ENCODE data around the gene IPO9.

The IPO9 gene

GRCh38 chr1:201841265-201841912, 12.4 kb downstream of the IPO9 start:
- no peaks in the 10 kb centered on the region for H3K27me3 ChIP-seq (ENCODE audit: insufficient read depth, low read length)
- H3K9me2 ChIP-seq (ENCODE audit: low read depth, low read length): no peaks in the 10 kb centered on the region
- H4K20me1 ChIP-seq (ENCODE audit: insufficient read depth, low read length): 0 out of 2 replicates have a peak, but pooled peaks cover 2% of the 10 kb centered on the region
- H3K9ac ChIP-seq (ENCODE audit: low read length): no peak overlapping the region
- TF ChIP-seq, protein P1, sequence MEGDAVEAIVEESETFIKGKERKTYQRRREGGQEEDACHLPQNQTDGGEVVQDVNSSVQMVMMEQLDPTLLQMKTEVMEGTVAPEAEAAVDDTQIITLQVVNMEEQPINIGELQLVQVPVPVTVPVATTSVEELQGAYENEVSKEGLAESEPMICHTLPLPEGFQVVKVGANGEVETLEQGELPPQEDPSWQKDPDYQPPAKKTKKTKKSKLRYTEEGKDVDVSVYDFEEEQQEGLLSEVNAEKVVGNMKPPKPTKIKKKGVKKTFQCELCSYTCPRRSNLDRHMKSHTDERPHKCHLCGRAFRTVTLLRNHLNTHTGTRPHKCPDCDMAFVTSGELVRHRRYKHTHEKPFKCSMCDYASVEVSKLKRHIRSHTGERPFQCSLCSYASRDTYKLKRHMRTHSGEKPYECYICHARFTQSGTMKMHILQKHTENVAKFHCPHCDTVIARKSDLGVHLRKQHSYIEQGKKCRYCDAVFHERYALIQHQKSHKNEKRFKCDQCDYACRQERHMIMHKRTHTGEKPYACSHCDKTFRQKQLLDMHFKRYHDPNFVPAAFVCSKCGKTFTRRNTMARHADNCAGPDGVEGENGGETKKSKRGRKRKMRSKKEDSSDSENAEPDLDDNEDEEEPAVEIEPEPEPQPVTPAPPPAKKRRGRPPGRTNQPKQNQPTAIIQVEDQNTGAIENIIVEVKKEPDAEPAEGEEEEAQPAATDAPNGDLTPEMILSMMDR (IDR thresholded peaks at IDR 0.05; ENCODE audit: low read length): no peak
- no peak for TF ChIP-seq EZH2 (IDR thresholded peaks at IDR 0.05; ENCODE audit: borderline replicate concordance, low read length)
- H2AFZ ChIP-seq (ENCODE audit: low read length): no peak overlapping the region
- H3K4me1 ChIP-seq (ENCODE audit: insufficient read depth, low read length, severe bottlenecking): peaks cover 11% of the 10 kb centered on the region
- H3K4me3 ChIP-seq (ENCODE audit: low read depth, low read length, poor library complexity, severe bottlenecking): no peak overlapping the region
- peaks cover 3% of the 10 kb centered on the region for H3F3A ChIP-seq (ENCODE audit: insufficient read depth, low read length)
- H3K9me3 ChIP-seq (ENCODE audit: low read length): no peaks in the 10 kb centered on the region
- H3K4me2 ChIP-seq (ENCODE audit: low read length): no peak overlapping the region
- H3K79me2 ChIP-seq (ENCODE audit: insufficient read depth, low read length): peaks cover 98% of the 10 kb centered on the region
- H3K27ac ChIP-seq (ENCODE audit: low read depth, low read length, poor library complexity, severe bottlenecking): no peak overlapping the region
- H3K36me3 ChIP-seq (ENCODE audit: insufficient read depth, low read length): peaks cover 36% of the 10 kb centered on the region

- TF ChIP-seq, protein P1 (IDR thresholded peaks at IDR 0.05; ENCODE audit: low read length): no peak
- TF ChIP-seq EZH2 (IDR thresholded peaks at IDR 0.05; ENCODE audit: borderline replicate concordance, low read length): no peak
- H3K27ac ChIP-seq (ENCODE audit: low read depth, low read length, poor library complexity, severe bottlenecking): no peak overlapping the region
- H3K36me3 ChIP-seq (ENCODE audit: insufficient read depth, low read length): peaks cover 33% of the 10 kb centered on the region
- no peak overlapping the region for H3K9ac ChIP-seq (ENCODE audit: low read length)
- no peaks in the 10 kb centered on the region for H3K9me2 ChIP-seq (ENCODE audit: low read depth, low read length)
- no peaks in the 10 kb centered on the region for H3K9me3 ChIP-seq (ENCODE audit: low read length)
- no peak overlapping the region for H2AFZ ChIP-seq (ENCODE audit: low read length)
- no peaks in the 10 kb centered on the region for H3K4me1 ChIP-seq (ENCODE audit: insufficient read depth, low read length, severe bottlenecking)
- 0 out of 2 replicates have a peak, but pooled peaks cover 2% of the 10 kb centered on the region for H4K20me1 ChIP-seq (ENCODE audit: insufficient read depth, low read length)
- peaks cover 3% of the 10 kb centered on the region for H3F3A ChIP-seq (ENCODE audit: insufficient read depth, low read length)
- peaks cover 86% of the 10 kb centered on the region for H3K79me2 ChIP-seq (ENCODE audit: insufficient read depth, low read length)
- no peak overlapping the region for H3K4me2 ChIP-seq (ENCODE audit: low read length)
- no peak overlapping the region for H3K4me3 ChIP-seq (ENCODE audit: low read depth, low read length, poor library complexity, severe bottlenecking)
- H3K27me3 ChIP-seq (ENCODE audit: insufficient read depth, low read length): no peaks in the 10 kb centered on the region
Measured at GRCh38 chr1:201842472-201843027, 13.6 kb downstream of the IPO9 start.

DNA sequence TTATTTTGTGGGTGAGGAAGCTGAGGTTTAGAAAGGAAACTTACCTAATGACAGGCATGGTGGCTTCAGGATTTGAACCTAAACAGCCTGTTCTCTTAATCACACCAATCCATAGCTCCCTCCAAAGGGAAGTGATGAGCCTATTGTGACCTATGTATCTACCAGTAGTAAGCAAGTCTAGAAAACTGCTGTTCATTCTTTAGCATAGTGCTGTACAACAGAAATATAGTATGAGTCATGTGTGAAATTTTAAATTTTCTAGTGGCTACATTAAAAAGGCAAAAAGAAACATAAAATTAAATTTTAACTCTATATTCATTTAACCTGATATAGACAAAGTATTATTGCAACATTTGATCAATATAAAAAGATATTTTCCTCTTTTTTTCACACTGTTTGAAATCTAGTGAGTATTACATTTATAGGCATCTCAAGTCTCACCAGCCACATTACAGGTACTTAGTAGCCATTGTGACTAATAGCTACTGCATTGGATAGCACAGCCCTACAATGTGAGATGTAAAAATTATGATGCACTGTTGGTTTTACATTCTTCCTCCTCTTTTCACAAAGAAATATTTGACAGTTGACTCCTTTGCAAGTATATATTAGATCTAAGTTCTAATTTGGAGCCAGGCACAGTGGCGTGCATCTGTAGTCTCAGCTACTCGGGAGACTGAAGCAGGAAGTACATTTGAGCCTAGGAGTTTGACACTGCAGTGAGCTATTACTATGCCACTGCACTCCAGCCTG, 16.6 kb downstream of the IPO9 start:
- Histone ChIP-seq H2AFZ (ENCODE audit: low read length) (no peak overlapping the region), H3K9ac (ENCODE audit: low read length) (no peak overlapping the region), H3K36me3 (ENCODE audit: insufficient read depth, low read length) (peaks cover 50% of the 10 kb centered on the region), H3K4me1 (ENCODE audit: insufficient read depth, low read length, severe bottlenecking) (no peaks in the 10 kb centered on the region), H3K9me3 (ENCODE audit: low read length) (no peaks in the 10 kb centered on the region), H3K4me2 (ENCODE audit: low read length) (no peak overlapping the region), H3K27ac (ENCODE audit: low read depth, low read length, poor library complexity, severe bottlenecking) (no peak overlapping the region), H3F3A (ENCODE audit: insufficient read depth, low read length) (peaks cover 3% of the 10 kb centered on the region; the same call in 1 of the 2 replicates), H3K79me2 (ENCODE audit: insufficient read depth, low read length) (peaks cover 58% of the 10 kb centered on the region), H3K4me3 (ENCODE audit: low read depth, low read length, poor library complexity, severe bottlenecking) (no peak overlapping the region), H3K9me2 (ENCODE audit: low read depth, low read length) (no peaks in the 10 kb centered on the region), H4K20me1 (ENCODE audit: insufficient read depth, low read length) (0 out of 2 replicates have a peak, but pooled peaks cover 5% of the 10 kb centered on the region), H3K27me3 (ENCODE audit: insufficient read depth, low read length) (no peaks in the 10 kb centered on the region)
- TF ChIP-seq, protein P1 (IDR thresholded peaks at IDR 0.05; ENCODE audit: low read length): no peak
- TF ChIP-seq EZH2 (IDR thresholded peaks at IDR 0.05; ENCODE audit: borderline replicate concordance, low read length): no peak
